HepG2 (cell line): ENCODE results near the gene CEP55. TPM values are rescaled to one million over a fixed set of nuclear protein-coding genes. Genes with fewer than 3 reads are reported as not detected.

ENCODE experiments used
- ATAC-seq: fragments of 200-7000 bp; cut with Tn5 transposase; 3 replicates; pipeline ENCODE4 v1.9.1; 2020; ENCODE audit warnings: mild to moderate bottlenecking, moderate library complexity
- BruUV-seq: library from RNA; stranded (reverse); fragments of 400-500 nt; replicated peaks from 2 replicates; lab custom pipeline; 2021; lab: Mats Ljungman, UMichigan
- CTCF ChIA-PET: fragments of 300-600 bp; formaldehyde crosslinking; extraction: SDS; loops from one replicate; lab custom pipeline; 2021; ENCODE audit warnings: low total read pairs, inconsistent platforms, low intra/inter-chr PET ratio; lab: Yijun Ruan, JAX
- POLR2A ChIA-PET: fragments of 350-600 bp; sonication (Branson Sonifier 250); formaldehyde crosslinking; loops from one replicate; lab custom pipeline; 2020; ENCODE audit warnings: antibody characterized with exemption, inconsistent platforms; lab: Yijun Ruan, JAX
- DNase-seq: peaks from one replicate; pipeline ENCODE4 v3.0.0-alpha.2; 2015; ENCODE audit warnings: low spot score
- FAIRE-seq: peaks from 3 replicates; lab custom pipeline; 2011; peaks lifted over from hg19 to GRCh38; lab: Jason Lieb, UNC
- H2AFZ ChIP-seq: one replicate; pipeline ENCODE4 v1.6.1; 2011; ENCODE audit warnings: low read length, inconsistent platforms
- H3K27ac ChIP-seq: fragments of 300-600 bp; 3 replicates; pipeline ENCODE4 v1.8.0; 2011; ENCODE audit warnings: mixed run types, mild to moderate bottlenecking, mixed read lengths, low read length, inconsistent platforms; ENCODE audit not compliant: insufficient read depth; ENCODE audit errors: extremely low read length
- H3K27me3 ChIP-seq, 2 experiments: fragments of 200-600 bp in 1 of 2; 2 replicates in 1 of 2; 3 replicates in 1 of 2; pipeline versions ENCODE4 v1.6.0 to v1.8.0; 2011; ENCODE audit warnings: low read length in 2 of 2, mild to moderate bottlenecking in 2 of 2, moderate library complexity in 2 of 2, inconsistent platforms in 1 of 2; ENCODE audit not compliant: insufficient read depth in 2 of 2, control insufficient read depth in 1 of 2
- H3K36me3 ChIP-seq, 2 experiments: fragments of 200-600 bp in 1 of 2; replicated peaks in 1 of 2; 2 replicates in 1 of 2; 3 replicates in 1 of 2; pipeline versions ENCODE4 v1.5.1 to v1.8.0; 2011; ENCODE audit warnings: low read length in 2 of 2, inconsistent platforms in 1 of 2; ENCODE audit not compliant: insufficient read depth in 2 of 2, control insufficient read depth in 1 of 2
- H3K4me1 ChIP-seq: 2 replicates; pipeline ENCODE4 v1.5.1; 2012; ENCODE audit warnings: low read length, inconsistent platforms; ENCODE audit not compliant: insufficient read depth
- H3K4me2 ChIP-seq: 2 replicates; pipeline ENCODE4 v1.6.0; 2011; ENCODE audit warnings: low read depth, low read length, inconsistent platforms
- H3K4me3 ChIP-seq, 3 experiments: fragments of 200-600 bp in 1 of 3; sonication (generic), shearing (Covaris generic) in 1 of 3; replicated peaks in 1 of 3; 2 replicates each; pipeline ENCODE4 v1.5.1; 2011 to 2016; ENCODE audit warnings: low read length in 3 of 3, inconsistent platforms in 2 of 3, low read depth in 2 of 3, mild to moderate bottlenecking in 2 of 3, control low read depth in 1 of 3, mixed read lengths in 1 of 3; ENCODE audit not compliant: insufficient read depth in 1 of 3
- H3K79me2 ChIP-seq: one replicate; pipeline ENCODE4 v1.6.1; 2011; ENCODE audit warnings: low read length, inconsistent platforms; ENCODE audit not compliant: insufficient read depth
- H3K9ac ChIP-seq: 2 replicates; pipeline ENCODE4 v1.6.0; 2011; ENCODE audit warnings: mild to moderate bottlenecking, low read depth, low read length, inconsistent platforms; ENCODE audit not compliant: insufficient read depth
- H3K9me3 ChIP-seq: 2 replicates; pipeline ENCODE4 v1.5.1; 2012; ENCODE audit warnings: mild to moderate bottlenecking, low read length
- H4K20me1 ChIP-seq: 2 replicates; pipeline ENCODE4 v1.6.0; 2011; ENCODE audit warnings: inconsistent platforms, mild to moderate bottlenecking, low read length, moderate library complexity; ENCODE audit not compliant: insufficient read depth
- ATM ChIP-seq: fragments of 450-650 bp; IDR thresholded peaks from 2 replicates; pipeline ENCODE4 v1.7.1; 2017; ENCODE audit warnings: mild to moderate bottlenecking, borderline replicate concordance
- MXD4 ChIP-seq: IDR thresholded peaks from 2 replicates; pipeline ENCODE4 v1.6.1; 2016; ENCODE audit warnings: mild to moderate bottlenecking, missing biosample characterization, missing genetic modification reagents
- ZFP62 ChIP-seq: sonication (generic); formaldehyde crosslinking; IDR thresholded peaks from 2 replicates; pipeline ENCODE4 v1.4.0; 2020; ENCODE audit warnings: missing genetic modification reagents
- ZNF136 ChIP-seq: sonication (generic); formaldehyde crosslinking; IDR thresholded peaks from 2 replicates; pipeline ENCODE4 v1.8.1; 2022; ENCODE audit warnings: low read depth, mild to moderate bottlenecking, moderate library complexity, missing genetic modification reagents
- ZNF143 ChIP-seq: sonication (generic); formaldehyde crosslinking; IDR thresholded peaks from 2 replicates; pipeline ENCODE4 v1.4.0; 2020; ENCODE audit warnings: missing genetic modification reagents
- ZNF337 ChIP-seq: sonication (generic); formaldehyde crosslinking; IDR thresholded peaks from 2 replicates; pipeline ENCODE4 v1.5.1; 2020; ENCODE audit warnings: missing genetic modification reagents, low read depth, mild to moderate bottlenecking, borderline replicate concordance
- ZNF382 ChIP-seq: sonication (generic); formaldehyde crosslinking; IDR thresholded peaks from 2 replicates; pipeline ENCODE4 v1.5.0; 2020; ENCODE audit warnings: missing genetic modification reagents, mild to moderate bottlenecking, borderline replicate concordance
- ZNF629 ChIP-seq: sonication (generic); formaldehyde crosslinking; conservative IDR thresholded peaks from 2 replicates; pipeline ENCODE4 v1.5.0; 2020; ENCODE audit warnings: missing genetic modification reagents
- ZNF816 ChIP-seq: sonication (generic); formaldehyde crosslinking; IDR thresholded peaks from 2 replicates; pipeline ENCODE4 v1.8.0; 2022; ENCODE audit warnings: missing genetic modification reagents, mild to moderate bottlenecking, borderline replicate concordance
- ZNF891 ChIP-seq: sonication (generic); formaldehyde crosslinking; IDR thresholded peaks from 2 replicates; pipeline ENCODE4 v1.5.0; 2020; ENCODE audit warnings: mild to moderate bottlenecking, missing genetic modification reagents
- ZSCAN30 ChIP-seq: sonication (generic); formaldehyde crosslinking; IDR thresholded peaks from 2 replicates; pipeline ENCODE4 v1.5.0; 2020; ENCODE audit warnings: mild to moderate bottlenecking, missing genetic modification reagents
- WGBS: methylation state at CpG from one replicate; pipeline ENCODE4 v1.1.6; 2017; ENCODE audit warnings: low lambda C conversion rate; 5-methylcytosine and 5-hydroxymethylcytosine counted together
- in situ Hi-C: cut with HindIII; loops from 2 replicates; pipeline ENCODE4 v1.10.0; 2017; ENCODE audit warnings: low pct_unique_long_range_greater_than_20kb; ENCODE audit not compliant: extremely low pct_ligation_motif_present
- intact Hi-C: fragments of 100-400 bp; cut with micrococcal nuclease; formaldehyde crosslinking; loops from one replicate; pipeline ENCODE4 v1.10.0; 2022; ENCODE audit not compliant: unreplicated experiment
- polyA plus RNA-seq, 8 experiments: library from polyadenylated mRNA; depleted of rRNA in 3 of 8; stranded (reverse) in 7 of 8; unstranded in 1 of 8; fragments of >200 nt; fragmentation: Illumina TruSeq in 4 of 8; extraction: Trizol in 4 of 8; gene quantifications; 2 replicates each; pipeline versions ENCODE4 v1.2.1 to v1.2.3, GENCODE V29; 2011 to 2016; ENCODE audit warnings: low read depth in 4 of 8, missing spikeins in 1 of 8, mixed read lengths in 1 of 8; ENCODE audit not compliant: insufficient read depth in 1 of 8
- total RNA-seq, 5 experiments: library from RNA; depleted of rRNA; stranded (reverse); fragments of >200 nt; fragmentation: Illumina TruSeq; extraction: Trizol; gene quantifications; 2 replicates each; pipeline ENCODE4 v1.2.3, GENCODE V29; 2016; ENCODE audit warnings: low read depth in 1 of 5
- TF ChIP-seq, protein P1 (sequence below): sonication (generic); formaldehyde crosslinking; IDR thresholded peaks from 2 replicates; pipeline ENCODE4 v1.9.0; 2021; ENCODE audit warnings: missing genetic modification reagents, borderline replicate concordance
- TF ChIP-seq, protein P2 (sequence below): sonication (generic); formaldehyde crosslinking; IDR thresholded peaks from 2 replicates; pipeline ENCODE4 v1.4.0; 2020; ENCODE audit warnings: missing genetic modification reagents, borderline replicate concordance

Gene CEP55
- total and polyA plus RNA-seq, 2 of the 13 experiments (the other 11 are each of a cell fraction or from before 2014, with no cell fraction given) = 6.5 to 17.1 TPM

DNA sequence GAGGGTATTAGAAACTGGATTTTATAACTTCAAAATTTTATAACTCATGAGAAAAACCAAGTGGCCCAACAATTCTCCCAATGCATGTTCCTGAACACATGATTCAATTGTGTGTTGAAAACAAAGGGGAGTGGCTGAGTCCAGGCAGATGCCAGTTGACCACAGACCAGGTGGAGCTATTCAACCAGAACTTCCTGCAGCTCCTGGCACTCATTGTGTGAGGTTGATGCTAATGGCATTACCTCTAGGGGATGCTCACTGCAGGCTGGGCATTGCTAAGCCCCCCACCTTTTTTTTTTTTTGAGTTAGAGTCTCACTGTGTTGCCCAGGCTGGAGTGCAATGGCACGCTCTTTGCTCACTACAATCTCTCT, 34.6 kb upstream of the CEP55 start (continued):
- TF ChIP-seq ATM (no peak), MXD4 (CRISPR knock-in tag) (no peak)

DNA sequence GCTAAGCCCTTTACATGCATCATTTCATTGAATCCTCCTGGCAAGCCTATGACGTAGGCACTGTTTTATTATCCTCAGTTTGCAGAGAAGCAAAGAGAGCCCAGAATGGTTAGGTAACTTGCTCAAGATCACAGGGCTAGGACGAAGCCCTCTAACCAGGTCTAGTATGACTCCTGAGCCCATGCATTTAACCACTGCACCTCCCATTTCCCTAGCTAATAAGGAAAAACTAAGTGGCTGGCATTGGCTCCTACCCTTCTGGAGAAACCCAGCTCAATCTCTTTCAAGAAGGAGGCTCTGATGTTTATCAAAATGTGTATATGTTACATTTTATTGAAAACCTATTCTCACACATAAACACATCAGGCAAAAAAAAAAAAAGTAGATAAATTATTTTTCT, 34.0 kb upstream of the CEP55 start:
- 36% methylated on average over 2 of the region's 2 CpGs for WGBS
- ChIA-PET CTCF (no interaction called here), POLR2A (no interaction called here)
- intact Hi-C loops (no loop called here), in situ Hi-C loops (no loop called here)
- no peak for ATAC-seq
- H3K9me3 ChIP-seq = no peaks in the 10 kb centered on the region
- DNase-seq = no peak
- H3K4me1 ChIP-seq = peaks cover 15% of the 10 kb centered on the region
- no peaks in the 10 kb centered on the region for H3K27me3 ChIP-seq
- H3K27ac ChIP-seq = no peak overlapping the region
- no TSS peak for BruUV-seq
- no peaks in the 10 kb centered on the region for H3K79me2 ChIP-seq
- no peaks in the 10 kb centered on the region for H4K20me1 ChIP-seq
- FAIRE-seq = no peak
- H2AFZ ChIP-seq = no peak overlapping the region
- H3K4me3 ChIP-seq = no peak overlapping the region
- TF ChIP-seq ZFP62 (CRISPR knock-in tag) = no peak
- no peak for TF ChIP-seq ZNF382
- no peak for TF ChIP-seq ZNF337
- TF ChIP-seq ZNF136 (CRISPR knock-in tag) = no peak
- TF ChIP-seq, protein P1, sequence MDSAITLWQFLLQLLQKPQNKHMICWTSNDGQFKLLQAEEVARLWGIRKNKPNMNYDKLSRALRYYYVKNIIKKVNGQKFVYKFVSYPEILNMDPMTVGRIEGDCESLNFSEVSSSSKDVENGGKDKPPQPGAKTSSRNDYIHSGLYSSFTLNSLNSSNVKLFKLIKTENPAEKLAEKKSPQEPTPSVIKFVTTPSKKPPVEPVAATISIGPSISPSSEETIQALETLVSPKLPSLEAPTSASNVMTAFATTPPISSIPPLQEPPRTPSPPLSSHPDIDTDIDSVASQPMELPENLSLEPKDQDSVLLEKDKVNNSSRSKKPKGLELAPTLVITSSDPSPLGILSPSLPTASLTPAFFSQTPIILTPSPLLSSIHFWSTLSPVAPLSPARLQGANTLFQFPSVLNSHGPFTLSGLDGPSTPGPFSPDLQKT = no peak
- no peak for TF ChIP-seq ZNF891 (CRISPR knock-in tag)
- no peak for TF ChIP-seq ZSCAN30
- TF ChIP-seq, protein P2, sequence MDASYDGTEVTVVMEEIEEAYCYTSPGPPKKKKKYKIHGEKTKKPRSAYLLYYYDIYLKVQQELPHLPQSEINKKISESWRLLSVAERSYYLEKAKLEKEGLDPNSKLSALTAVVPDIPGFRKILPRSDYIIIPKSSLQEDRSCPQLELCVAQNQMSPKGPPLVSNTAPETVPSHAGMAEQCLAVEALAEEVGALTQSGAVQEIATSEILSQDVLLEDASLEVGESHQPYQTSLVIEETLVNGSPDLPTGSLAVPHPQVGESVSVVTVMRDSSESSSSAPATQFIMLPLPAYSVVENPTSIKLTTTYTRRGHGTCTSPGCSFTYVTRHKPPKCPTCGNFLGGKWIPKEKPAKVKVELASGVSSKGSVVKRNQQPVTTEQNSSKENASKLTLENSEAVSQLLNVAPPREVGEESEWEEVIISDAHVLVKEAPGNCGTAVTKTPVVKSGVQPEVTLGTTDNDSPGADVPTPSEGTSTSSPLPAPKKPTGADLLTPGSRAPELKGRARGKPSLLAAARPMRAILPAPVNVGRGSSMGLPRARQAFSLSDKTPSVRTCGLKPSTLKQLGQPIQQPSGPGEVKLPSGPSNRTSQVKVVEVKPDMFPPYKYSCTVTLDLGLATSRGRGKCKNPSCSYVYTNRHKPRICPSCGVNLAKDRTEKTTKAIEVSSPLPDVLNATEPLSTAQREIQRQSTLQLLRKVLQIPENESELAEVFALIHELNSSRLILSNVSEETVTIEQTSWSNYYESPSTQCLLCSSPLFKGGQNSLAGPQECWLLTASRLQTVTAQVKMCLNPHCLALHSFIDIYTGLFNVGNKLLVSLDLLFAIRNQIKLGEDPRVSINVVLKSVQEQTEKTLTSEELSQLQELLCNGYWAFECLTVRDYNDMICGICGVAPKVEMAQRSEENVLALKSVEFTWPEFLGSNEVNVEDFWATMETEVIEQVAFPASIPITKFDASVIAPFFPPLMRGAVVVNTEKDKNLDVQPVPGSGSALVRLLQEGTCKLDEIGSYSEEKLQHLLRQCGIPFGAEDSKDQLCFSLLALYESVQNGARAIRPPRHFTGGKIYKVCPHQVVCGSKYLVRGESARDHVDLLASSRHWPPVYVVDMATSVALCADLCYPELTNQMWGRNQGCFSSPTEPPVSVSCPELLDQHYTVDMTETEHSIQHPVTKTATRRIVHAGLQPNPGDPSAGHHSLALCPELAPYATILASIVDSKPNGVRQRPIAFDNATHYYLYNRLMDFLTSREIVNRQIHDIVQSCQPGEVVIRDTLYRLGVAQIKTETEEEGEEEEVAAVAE (CRISPR knock-in tag) = no peak
- no peak for TF ChIP-seq ZNF816 (CRISPR knock-in tag)
- no peak for TF ChIP-seq ZNF629
- no peak for TF ChIP-seq ZNF143
- H3K4me2 ChIP-seq = no peak overlapping the region
- H3K9ac ChIP-seq = no peak overlapping the region
- H3K36me3 ChIP-seq = no peaks in the 10 kb centered on the region
